Liver (tissue), 9 donors: ENCODE data around the gene ATP11C. TPM values are rescaled to one million over a fixed set of nuclear protein-coding genes. Genes with fewer than 3 reads are reported as not detected.
A peak's percentile ranks its signal among the peaks of the same experiment; 100 is the strongest.

Experiments used
- DNase-seq: peaks from one replicate; pipeline ENCODE4 v3.0.0-alpha.2; 2017; ENCODE audit warnings: low spot score
- H3K27ac ChIP-seq, 2 donors: one replicate each; pipeline ENCODE4 v1.7.0; 2013; ENCODE audit warnings: inconsistent platforms in 2 of 2, low read length in 2 of 2, control low read depth in 1 of 2, low read depth in 1 of 2, mild to moderate bottlenecking in 1 of 2
- H3K27me3 ChIP-seq, 4 donors: one replicate each; pipeline versions ENCODE4 v1.6.1 to v1.7.0; 2013; ENCODE audit warnings: low read length in 3 of 4, inconsistent platforms in 1 of 4, mild to moderate bottlenecking in 1 of 4, moderate library complexity in 1 of 4; ENCODE audit not compliant: control insufficient read depth in 4 of 4, insufficient read depth in 4 of 4
- H3K36me3 ChIP-seq, 4 donors: one replicate each; pipeline versions ENCODE4 v1.6.1 to v1.7.0; 2013; ENCODE audit warnings: low read length in 3 of 4, mild to moderate bottlenecking in 3 of 4, low read depth in 1 of 4, moderate library complexity in 1 of 4; ENCODE audit not compliant: control insufficient read depth in 4 of 4, insufficient read depth in 3 of 4
- H3K4me1 ChIP-seq, 4 donors: one replicate each; pipeline versions ENCODE4 v1.6.1 to v1.7.0; 2013; ENCODE audit warnings: low read length in 3 of 4, mild to moderate bottlenecking in 3 of 4, moderate library complexity in 1 of 4; ENCODE audit not compliant: control insufficient read depth in 4 of 4, insufficient read depth in 4 of 4
- H3K4me3 ChIP-seq, 3 donors: one replicate each; pipeline versions ENCODE4 v1.6.1 to v1.7.0; 2013; ENCODE audit warnings: low read length in 3 of 3, control low read depth in 1 of 3, low read depth in 1 of 3, mild to moderate bottlenecking in 1 of 3
- H3K9ac ChIP-seq, 2 donors: one replicate each; pipeline ENCODE4 v1.7.0; 2013; ENCODE audit warnings: low read length in 2 of 2, mild to moderate bottlenecking in 2 of 2, moderate library complexity in 2 of 2, control low read depth in 1 of 2, low read depth in 1 of 2
- H3K9me3 ChIP-seq, 4 donors: one replicate each; pipeline versions ENCODE4 v1.6.1 to v1.7.0; 2013; ENCODE audit warnings: low read length in 3 of 4; ENCODE audit not compliant: control insufficient read depth in 4 of 4
- FOXA2 ChIP-seq: IDR thresholded peaks from 2 replicates; pipeline ENCODE4 v1.6.1; 2016; ENCODE audit warnings: antibody characterized with exemption
- GABPA ChIP-seq, 2 donors: IDR thresholded peaks in 1 of 2; conservative IDR thresholded peaks in 1 of 2; 2 replicates each; pipeline ENCODE4 v1.6.1; 2016; ENCODE audit warnings: antibody characterized with exemption in 2 of 2, mild to moderate bottlenecking in 1 of 2, moderate library complexity in 1 of 2
- HNF4A ChIP-seq, 2 donors: conservative IDR thresholded peaks; 2 replicates each; pipeline ENCODE4 v1.6.1; 2016; ENCODE audit warnings: antibody characterized with exemption in 2 of 2, mild to moderate bottlenecking in 2 of 2
- HNF4G ChIP-seq: IDR thresholded peaks from 2 replicates; pipeline ENCODE4 v1.6.1; 2016; ENCODE audit warnings: antibody characterized with exemption
- JUND ChIP-seq, 2 donors: IDR thresholded peaks; 2 replicates each; pipeline ENCODE4 v1.6.1; 2016; ENCODE audit warnings: antibody characterized with exemption in 2 of 2
- NR2F2 ChIP-seq: IDR thresholded peaks from 2 replicates; pipeline ENCODE4 v1.6.1; 2016; ENCODE audit warnings: antibody characterized with exemption
- RAD21 ChIP-seq, 2 donors: IDR thresholded peaks; 2 replicates each; pipeline ENCODE4 v1.6.1; 2016; ENCODE audit warnings: antibody characterized with exemption in 2 of 2, mild to moderate bottlenecking in 2 of 2
- RXRA ChIP-seq, 2 donors: IDR thresholded peaks; 2 replicates each; pipeline ENCODE4 v1.6.1; 2017 to 2018; ENCODE audit warnings: antibody characterized with exemption in 2 of 2, mild to moderate bottlenecking in 1 of 2
- YY1 ChIP-seq: IDR thresholded peaks from 2 replicates; pipeline ENCODE4 v1.6.1; 2016; ENCODE audit warnings: antibody characterized with exemption, mild to moderate bottlenecking
- WGBS: extraction: QIAGEN DNeasy Blood & Tissue Kit; methylation state at CpG from one replicate; pipeline ENCODE4 v1.1.7; 2013; 5-methylcytosine and 5-hydroxymethylcytosine counted together
- polyA plus RNA-seq, 2 donors: library from polyadenylated mRNA; stranded (reverse) in 1 of 2; unstranded in 1 of 2; fragments of 200-250 nt in 1 of 2; fragments of >200 nt in 1 of 2; fragmentation: Nextera tagmentation in 1 of 2; extraction: Ambion mirVana in 1 of 2; gene quantifications; one replicate each; pipeline versions ENCODE4 v1.2.1 to v1.2.3, GENCODE V29; 2013 to 2015
- total RNA-seq, 2 donors: library from RNA; depleted of rRNA; stranded (reverse); fragments of >200 nt; gene quantifications; one replicate each; pipeline ENCODE4 v1.2.3, GENCODE V29; 2014
- TF ChIP-seq, protein P1 (sequence below): IDR thresholded peaks from 2 replicates; pipeline ENCODE4 v1.6.1; 2016; ENCODE audit warnings: antibody characterized with exemption, mild to moderate bottlenecking
- TF ChIP-seq, protein P2 (sequence below): IDR thresholded peaks from 2 replicates; pipeline ENCODE4 v1.6.1; 2016; ENCODE audit warnings: antibody characterized with exemption
- TF ChIP-seq, protein P3 (sequence below): IDR thresholded peaks from 2 replicates; pipeline ENCODE4 v1.6.1; 2016; ENCODE audit warnings: antibody characterized with exemption
- donor health status: healthy.
- donor health status: healthy.
- donor health status: healthy.
- donor health status: healthy.
- donor health status: healthy.

Gene ATP11C
- total RNA-seq (10 to 100 TPM; 16.0 to 52.1 TPM), polyA plus RNA-seq (10 to 100 TPM; 11.8 to 21.8 TPM)

DNA sequence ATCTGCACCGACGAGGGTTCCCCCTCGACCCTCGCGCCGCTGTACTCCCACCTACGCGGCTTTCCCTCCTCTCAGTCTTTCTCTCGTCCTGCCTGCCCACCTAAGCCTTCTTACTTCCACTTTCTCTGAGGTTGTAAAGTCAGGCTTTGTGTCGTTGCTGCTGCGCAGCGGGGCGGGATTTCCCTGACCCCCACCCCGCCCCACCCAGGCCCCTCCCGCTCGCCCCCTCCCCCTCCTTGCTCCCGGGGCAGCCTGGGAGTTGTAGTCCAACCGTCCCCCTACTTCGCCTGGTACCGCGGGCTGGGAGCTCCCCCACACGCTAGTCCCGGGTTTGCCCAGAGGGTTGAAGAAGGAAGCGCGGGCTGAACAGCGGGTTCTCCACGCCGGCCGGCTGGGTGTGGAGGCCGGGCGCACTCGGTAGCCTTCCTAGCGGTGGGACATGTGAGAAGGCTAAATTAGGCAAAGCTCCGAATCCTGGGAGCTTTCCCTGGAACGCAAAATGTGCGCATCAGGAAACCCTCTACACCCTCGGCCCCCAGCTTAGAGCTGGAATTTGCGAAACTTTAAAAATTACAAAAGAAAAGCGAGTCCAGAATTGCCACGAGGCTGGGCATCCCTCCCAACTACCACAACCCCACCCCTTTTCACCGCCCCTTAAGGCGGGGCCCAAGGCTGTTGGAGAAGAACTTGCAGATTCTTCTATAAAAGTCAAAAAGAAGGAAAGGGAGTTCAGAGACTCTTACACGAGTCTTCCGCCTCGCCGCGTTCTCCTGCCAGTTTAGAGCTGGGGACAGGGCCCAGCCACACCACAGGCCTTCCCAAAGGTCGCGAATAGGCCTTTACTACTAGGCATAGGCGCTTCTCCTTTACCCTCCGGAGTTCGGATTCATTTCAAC is at the start of gene ATP11C:
Gene ATP11C (minus strand): TSS at position 153 of the 896 bp plus-strand sequence. CDS start 1,011 bp downstream, outside the sequence.
- Histone ChIP-seq H3K9me3 (no peaks in the 10 kb centered on the region), H3K4me3 (peak within 1 kb of the TSS; percentile 61 to 89 (median 78)), H3K9ac (peak within 1 kb of the TSS; percentile 77 to 93), H3K36me3 (no peaks in the 10 kb centered on the region), H3K27me3 (no peaks in the 10 kb centered on the region), H3K27ac (peak within 1 kb of the TSS; percentile 94 to 95), H3K4me1 (peaks cover 0 to 13% (median 6%) of the 10 kb centered on the region in 4 donors)
- WGBS, result under 1% methylated on average over 52 of the region's 52 CpGs
- TF ChIP-seq YY1 (peak; percentile 64), RAD21 (IDR thresholded peaks at IDR 0.05) (peak in 1 of 2 donors; percentile 28), RXRA (IDR thresholded peaks at IDR 0.05) (no peak), NR2F2 (no peak), GABPA (IDR thresholded peaks at IDR 0.05 in 1 of 2, conservative IDR thresholded peaks at IDR 0.05 in 1 of 2) (no peak), HNF4G (no peak), FOXA2 (no peak)
- TF ChIP-seq, protein P1, sequence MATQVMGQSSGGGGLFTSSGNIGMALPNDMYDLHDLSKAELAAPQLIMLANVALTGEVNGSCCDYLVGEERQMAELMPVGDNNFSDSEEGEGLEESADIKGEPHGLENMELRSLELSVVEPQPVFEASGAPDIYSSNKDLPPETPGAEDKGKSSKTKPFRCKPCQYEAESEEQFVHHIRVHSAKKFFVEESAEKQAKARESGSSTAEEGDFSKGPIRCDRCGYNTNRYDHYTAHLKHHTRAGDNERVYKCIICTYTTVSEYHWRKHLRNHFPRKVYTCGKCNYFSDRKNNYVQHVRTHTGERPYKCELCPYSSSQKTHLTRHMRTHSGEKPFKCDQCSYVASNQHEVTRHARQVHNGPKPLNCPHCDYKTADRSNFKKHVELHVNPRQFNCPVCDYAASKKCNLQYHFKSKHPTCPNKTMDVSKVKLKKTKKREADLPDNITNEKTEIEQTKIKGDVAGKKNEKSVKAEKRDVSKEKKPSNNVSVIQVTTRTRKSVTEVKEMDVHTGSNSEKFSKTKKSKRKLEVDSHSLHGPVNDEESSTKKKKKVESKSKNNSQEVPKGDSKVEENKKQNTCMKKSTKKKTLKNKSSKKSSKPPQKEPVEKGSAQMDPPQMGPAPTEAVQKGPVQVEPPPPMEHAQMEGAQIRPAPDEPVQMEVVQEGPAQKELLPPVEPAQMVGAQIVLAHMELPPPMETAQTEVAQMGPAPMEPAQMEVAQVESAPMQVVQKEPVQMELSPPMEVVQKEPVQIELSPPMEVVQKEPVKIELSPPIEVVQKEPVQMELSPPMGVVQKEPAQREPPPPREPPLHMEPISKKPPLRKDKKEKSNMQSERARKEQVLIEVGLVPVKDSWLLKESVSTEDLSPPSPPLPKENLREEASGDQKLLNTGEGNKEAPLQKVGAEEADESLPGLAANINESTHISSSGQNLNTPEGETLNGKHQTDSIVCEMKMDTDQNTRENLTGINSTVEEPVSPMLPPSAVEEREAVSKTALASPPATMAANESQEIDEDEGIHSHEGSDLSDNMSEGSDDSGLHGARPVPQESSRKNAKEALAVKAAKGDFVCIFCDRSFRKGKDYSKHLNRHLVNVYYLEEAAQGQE, result peak; percentile 31
- TF ChIP-seq, protein P2, sequence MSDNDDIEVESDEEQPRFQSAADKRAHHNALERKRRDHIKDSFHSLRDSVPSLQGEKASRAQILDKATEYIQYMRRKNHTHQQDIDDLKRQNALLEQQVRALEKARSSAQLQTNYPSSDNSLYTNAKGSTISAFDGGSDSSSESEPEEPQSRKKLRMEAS, result peak; percentile 79
- TF ChIP-seq, protein P3, sequence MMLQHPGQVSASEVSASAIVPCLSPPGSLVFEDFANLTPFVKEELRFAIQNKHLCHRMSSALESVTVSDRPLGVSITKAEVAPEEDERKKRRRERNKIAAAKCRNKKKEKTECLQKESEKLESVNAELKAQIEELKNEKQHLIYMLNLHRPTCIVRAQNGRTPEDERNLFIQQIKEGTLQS, result no peak
- peak; percentile 69 for DNase-seq

DNA sequence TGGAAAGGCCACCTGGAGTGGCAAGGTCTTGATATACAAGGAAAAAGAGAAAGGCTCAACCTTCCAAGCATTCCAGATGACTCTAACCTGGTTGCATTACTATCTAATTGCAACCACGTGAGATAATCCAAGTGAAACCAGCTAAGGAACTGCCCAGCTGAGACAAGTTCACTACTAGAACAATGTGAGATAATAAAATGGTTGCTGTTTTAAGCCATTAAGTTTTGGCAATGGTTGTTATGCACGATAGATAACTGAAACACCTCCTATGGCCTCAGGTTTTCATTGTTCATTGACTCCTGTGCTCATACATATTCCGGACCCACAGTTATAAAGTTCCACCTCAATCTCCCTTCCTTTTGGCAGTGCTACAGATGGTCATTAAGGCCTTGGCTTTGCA is 41.6 kb upstream of the ATP11C start:
- H3K36me3 ChIP-seq, result no peaks in the 10 kb centered on the region
- H3K4me1 ChIP-seq, result peaks cover 0 to 34% (median 23%) of the 10 kb centered on the region in 4 donors
- no peak overlapping the region for H3K4me3 ChIP-seq
- H3K9ac ChIP-seq, result no peak overlapping the region
- H3K27me3 ChIP-seq, result no peaks in the 10 kb centered on the region
- TF ChIP-seq RAD21 (IDR thresholded peaks at IDR 0.05) (no peak), JUND (IDR thresholded peaks at IDR 0.05) (no peak), HNF4A (conservative IDR thresholded peaks at IDR 0.05) (no peak)
- 34% methylated on average over 3 of the region's 3 CpGs for WGBS
- DNase-seq, result no peak
- no peak overlapping the region for H3K27ac ChIP-seq
- H3K9me3 ChIP-seq, result no peaks in the 10 kb centered on the region
